ENCODE data around the gene TNFRSF1A. TPM values are rescaled to one million over a fixed set of nuclear protein-coding genes. Genes with fewer than 3 reads are reported as not detected.

The TNFRSF1A gene
- total RNA-seq, 1 experiment from 2014 or later: 320 TPM

- DNase-seq (ENCODE audit: low spot score): no peak
These were observed 32.9 kb upstream of the TNFRSF1A start for GRCh38 chr12:6374786-6375160.

- DNase-seq (ENCODE audit: low spot score): no peak
These were observed 32.3 kb upstream of the TNFRSF1A start for GRCh38 chr12:6374028-6374785.

DNA sequence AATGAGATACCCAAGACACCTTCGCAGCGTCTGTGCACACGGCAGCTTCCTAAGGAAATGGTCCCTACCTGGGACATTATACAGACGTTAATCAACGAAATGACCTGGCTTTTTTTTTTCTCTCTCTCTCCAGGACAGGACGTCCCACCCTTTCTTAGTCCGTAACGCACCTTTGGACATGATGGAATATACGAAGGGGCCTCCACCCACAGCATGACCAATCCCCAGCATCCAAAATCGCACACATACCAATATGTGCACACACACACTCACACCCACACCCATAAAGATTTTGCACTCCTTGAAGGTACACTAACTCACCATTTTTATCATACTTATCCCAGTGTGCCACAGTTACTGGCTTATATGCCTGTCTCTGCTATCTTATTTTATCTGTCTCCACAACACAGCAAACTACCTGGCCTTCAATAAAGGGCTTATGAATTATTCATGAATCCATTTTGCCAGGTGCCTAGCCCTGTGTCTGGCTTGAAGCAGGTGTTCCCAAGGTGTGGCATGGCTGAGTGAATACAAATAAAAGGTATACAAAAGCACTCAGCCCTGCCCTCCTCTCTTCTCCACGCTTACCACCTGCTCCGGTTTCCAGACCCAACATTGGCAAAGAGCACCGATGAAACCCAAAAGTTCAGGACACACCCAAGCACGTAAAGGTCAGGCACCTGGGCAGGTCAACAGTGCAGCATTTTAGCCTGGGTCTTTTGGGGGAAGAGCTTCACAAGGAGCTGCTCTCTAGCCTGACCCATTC is 31.3 kb upstream of the TNFRSF1A start:
- DNase-seq (ENCODE audit: low spot score): no peak

DNA sequence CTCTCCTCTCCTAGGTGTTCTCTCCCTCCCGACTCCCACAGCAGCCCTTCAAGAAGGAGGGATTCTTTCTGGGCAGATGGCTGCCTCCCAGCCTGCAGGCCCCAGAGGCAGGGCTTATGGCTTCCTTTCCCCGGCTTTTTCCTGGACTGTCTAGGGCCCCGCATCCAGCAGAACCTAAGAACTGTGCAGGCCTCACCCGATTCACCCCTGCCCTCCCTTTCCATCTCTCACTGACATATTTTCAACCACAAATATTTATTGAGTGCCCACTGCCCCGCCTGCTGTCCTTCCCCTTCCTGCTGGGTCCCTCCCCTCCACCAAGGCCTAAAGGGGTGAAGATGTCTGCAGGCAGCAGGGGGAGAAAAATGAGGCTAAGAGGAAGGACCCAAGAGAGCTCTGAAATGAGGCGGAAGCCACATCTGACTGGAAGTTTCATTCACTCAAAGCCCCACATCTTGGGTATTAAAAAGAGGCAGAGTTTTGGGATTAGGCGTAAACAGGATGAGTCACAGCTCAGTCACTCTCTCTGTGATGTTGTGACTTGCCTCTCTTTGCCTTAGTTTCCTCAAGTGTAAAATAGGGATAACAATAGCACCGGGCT is 30.6 kb upstream of the TNFRSF1A start:
- peak; percentile 95 for DNase-seq (ENCODE audit: low spot score)

GRCh38 chr12:6370994-6371754 is 29.3 kb upstream of the TNFRSF1A start:
- DNase-seq (ENCODE audit: low spot score): peak; percentile 98

DNA sequence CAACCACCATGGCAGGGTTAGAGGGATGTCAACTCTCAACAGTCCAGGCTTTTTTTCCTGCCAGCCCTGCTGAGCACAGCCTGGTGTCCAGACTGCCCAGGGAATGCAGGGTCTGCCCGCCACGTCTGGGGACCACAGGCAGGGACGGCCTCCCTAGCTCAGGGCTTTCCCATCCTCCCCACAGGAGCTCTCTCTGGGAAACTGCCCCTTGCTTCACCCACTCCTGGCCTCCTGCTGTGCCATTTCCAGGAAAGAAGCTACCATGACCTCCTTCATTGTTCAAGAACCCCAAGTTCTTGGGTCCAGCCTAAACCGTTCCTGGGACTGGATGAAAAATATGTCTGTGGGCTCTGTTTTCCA is 28.7 kb upstream of the TNFRSF1A start:
- DNase-seq (ENCODE audit: low spot score): no peak

GRCh38 chr12:6369916-6370575 is 28.2 kb upstream of the TNFRSF1A start:
- no peak for DNase-seq (ENCODE audit: low spot score)

- no peak for DNase-seq (ENCODE audit: low spot score)
These were observed 27.1 kb upstream of the TNFRSF1A start for GRCh38 chr12:6368906-6369525.

DNA sequence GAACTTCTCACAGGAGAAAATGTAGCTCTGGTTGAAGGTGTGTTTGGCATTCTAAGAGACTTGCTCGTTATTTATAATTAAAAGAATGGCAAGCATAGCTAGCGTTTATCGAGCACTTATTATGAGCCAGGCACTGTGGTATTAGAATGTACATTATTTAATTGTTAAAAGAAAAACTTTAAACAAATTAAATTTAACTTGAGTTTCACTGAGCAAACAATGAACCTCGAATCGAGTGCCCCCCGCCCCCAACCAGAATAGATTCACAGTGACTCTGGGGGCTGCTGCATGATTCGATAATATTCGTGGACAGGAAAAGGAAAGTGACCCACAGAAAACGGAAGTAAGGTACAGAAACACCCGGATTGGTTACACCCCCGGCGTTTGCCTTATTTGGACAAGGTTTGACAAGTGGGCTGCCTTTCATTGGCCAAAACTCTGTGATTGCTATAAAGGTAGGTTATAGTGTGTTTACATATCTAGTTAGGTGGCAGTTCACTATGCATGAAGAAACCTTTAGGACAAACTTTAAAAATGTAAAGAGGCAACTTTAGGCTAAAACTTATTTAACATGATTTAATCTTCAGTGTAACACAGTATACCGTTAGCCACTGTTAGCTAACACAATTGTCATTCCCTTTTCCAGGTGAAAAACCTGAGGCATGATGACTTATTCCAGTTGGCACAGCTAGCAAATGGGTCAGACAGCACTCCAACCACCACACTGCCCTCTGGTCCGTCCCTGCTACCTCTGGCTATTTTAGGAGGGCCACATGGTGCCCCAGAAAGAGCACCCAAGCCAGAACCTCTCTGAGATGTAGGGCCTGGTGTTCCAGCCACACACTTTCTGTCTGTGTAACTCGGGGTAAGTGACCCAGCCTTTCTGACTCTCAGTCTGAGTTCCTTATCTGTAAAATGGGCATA is 26.4 kb upstream of the TNFRSF1A start:
- DNase-seq (ENCODE audit: low spot score): no peak

- DNase-seq (ENCODE audit: low spot score): peak; percentile 53
These were observed 25.4 kb upstream of the TNFRSF1A start for GRCh38 chr12:6367065-6367968.

- no peak for DNase-seq (ENCODE audit: low spot score)
These were observed 22.1 kb upstream of the TNFRSF1A start for GRCh38 chr12:6364044-6364374.

DNA sequence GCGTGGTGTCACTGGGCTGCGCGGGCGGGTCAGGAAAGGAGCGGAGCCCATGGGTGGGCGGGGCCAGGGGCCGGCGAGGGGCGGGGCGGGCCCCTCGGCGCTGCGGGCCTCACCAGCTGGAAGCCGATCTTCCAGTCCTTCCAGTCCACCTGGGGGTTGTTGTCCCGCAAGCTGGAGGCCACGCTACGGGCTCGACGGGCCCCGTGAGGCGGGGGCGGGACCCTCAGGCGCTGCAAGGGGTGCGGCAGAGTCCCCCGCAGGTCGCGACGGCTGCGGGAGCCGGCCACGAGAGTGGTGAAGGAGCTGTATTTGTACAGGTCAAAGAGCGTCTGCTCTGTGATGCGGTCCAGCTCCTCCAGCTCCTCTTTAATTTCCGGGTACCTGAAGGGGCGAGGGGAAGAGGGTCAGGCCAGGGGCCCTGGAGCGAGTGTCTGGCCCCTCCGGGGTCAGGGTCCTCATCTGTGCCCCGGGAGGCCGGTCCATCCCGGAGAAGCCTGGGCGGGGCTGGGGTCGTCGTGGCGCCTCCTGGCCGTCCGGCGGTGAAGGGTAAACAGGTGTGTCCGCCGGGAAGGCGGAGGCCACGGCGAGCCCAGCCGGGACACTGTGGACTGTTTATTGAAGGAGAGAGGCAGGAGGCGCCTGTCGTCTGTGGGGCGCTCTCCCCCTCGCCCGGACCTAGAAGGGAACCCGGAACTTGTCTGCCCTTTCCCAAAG is 21.6 kb upstream of the TNFRSF1A start:
- DNase-seq (ENCODE audit: low spot score): no peak

GRCh38 chr12:6363010-6363329 is 21.1 kb upstream of the TNFRSF1A start:
- DNase-seq (ENCODE audit: low spot score): no peak

GRCh38 chr12:6362403-6362802 is 20.5 kb upstream of the TNFRSF1A start:
- no peak for DNase-seq (ENCODE audit: low spot score)

DNA sequence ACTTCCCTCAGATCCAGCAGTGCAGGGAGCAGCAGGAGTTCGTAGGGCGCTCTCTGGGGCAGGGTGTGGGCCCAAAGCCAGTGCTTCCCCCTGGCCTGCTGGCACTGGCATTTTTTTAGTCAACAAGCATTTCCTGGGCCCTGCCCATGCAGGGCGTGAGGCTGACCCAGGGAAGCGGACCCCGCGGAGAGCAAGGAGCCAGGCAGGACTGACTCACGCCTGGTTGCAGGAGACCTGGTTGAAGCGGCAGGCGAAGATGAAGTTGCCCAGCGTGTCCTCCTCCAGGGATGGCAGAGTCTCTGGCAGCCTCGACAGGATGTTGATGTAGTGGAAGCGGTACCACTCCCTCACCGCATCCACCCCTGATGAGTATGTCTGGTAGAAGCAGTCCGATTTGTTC is 20.0 kb upstream of the TNFRSF1A start:
- DNase-seq (ENCODE audit: low spot score): no peak

DNA sequence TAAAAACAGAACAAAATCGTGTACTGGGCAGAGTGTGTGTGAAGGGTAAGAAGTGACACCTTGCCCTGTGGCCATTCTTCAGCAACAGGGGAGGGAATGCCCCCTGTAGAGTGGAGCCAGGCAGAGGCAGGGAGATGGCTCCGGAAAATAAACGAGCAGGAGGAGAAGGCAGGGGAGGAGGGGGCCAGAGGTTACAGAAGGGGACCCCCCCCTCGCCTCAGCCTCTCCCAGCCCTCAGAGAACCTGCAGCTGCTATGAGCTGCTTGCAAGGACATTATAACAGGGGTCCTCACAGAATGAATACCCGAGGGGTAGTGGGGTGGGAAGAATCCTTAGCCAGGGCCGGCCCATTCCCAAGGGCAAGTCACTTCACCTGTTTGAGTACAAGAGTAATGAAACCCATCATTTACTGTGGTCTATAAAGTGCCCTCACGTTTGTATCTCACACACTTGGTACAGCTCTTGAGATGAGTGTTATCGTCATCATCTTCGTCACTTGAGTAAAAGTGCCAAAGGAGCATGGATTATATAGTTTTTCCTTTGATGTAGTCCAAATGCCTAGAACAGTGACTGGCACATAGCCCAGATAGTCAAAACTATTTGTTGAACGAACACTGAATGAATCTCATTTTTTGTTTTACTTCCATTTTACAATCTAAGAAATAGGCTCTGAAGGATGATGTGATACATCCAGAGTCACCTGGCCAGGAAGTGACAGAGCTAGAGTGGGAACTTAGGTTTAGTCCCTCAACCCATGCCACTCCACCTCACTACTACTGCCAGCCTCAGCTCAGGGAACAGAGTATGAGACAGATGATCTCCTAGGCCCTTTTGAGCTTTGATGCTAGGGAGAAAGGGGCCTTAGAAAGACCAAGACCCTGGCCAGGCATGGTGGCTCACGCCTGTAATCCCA is 19.0 kb upstream of the TNFRSF1A start:
- no peak for DNase-seq (ENCODE audit: low spot score)

DNA sequence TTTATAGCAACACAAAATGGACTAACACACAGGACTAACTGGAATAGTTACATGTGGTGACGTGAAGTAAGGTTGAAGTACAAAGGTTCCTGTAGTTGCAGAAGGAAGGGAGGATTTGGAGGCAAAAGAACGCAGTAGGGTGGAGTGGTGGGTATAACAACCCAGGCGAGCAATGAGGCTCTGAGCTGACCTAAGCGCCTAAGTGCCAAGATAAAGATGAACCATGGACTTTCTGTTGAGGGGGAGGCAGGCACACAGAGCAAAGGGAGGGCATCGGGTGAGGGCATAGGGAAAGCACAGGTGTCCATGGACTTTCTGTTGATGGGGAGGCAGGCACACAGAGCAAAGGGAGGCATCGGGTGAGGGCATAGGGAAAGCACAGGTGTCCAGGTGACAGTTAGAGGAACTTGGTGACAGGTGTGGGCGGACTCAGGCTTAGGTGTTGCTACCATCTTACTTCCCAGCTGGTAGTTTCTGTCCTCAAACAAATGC is 18.2 kb upstream of the TNFRSF1A start:
- DNase-seq (ENCODE audit: low spot score): no peak

All from H4 (cell line).